Hematopoietic multipotent progenitor cell treated with erythropoietin and hydrocortisone succinate and interleukin-3 and kit ligand, for 4 days (in vitro differentiated cells): ENCODE results near the gene RBM39.
A peak's percentile ranks its signal among the peaks of the same experiment; 100 is the strongest.

Experiments
- DNase-seq: peaks from one replicate; pipeline ENCODE4 v3.0.0-alpha.2; 2015

RBM39 gene

DNA sequence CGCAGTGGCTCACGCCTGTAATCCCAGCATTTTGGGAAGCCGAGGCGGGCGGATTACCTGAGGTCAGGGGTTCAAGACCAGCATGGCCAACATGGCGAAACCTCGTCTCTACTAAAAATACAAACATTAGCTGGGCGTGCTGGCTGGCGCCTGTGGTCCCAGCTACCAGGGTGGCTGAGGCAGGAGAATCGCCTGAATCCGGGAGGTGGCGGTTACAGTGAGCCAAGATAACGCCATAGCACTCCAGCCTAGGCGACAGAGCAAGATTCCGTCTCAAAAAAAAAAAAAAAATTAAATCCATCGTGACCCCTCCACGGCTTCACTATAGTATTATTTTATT, 76.1 kb downstream of the RBM39 start:
- DNase-seq = no peak

DNA sequence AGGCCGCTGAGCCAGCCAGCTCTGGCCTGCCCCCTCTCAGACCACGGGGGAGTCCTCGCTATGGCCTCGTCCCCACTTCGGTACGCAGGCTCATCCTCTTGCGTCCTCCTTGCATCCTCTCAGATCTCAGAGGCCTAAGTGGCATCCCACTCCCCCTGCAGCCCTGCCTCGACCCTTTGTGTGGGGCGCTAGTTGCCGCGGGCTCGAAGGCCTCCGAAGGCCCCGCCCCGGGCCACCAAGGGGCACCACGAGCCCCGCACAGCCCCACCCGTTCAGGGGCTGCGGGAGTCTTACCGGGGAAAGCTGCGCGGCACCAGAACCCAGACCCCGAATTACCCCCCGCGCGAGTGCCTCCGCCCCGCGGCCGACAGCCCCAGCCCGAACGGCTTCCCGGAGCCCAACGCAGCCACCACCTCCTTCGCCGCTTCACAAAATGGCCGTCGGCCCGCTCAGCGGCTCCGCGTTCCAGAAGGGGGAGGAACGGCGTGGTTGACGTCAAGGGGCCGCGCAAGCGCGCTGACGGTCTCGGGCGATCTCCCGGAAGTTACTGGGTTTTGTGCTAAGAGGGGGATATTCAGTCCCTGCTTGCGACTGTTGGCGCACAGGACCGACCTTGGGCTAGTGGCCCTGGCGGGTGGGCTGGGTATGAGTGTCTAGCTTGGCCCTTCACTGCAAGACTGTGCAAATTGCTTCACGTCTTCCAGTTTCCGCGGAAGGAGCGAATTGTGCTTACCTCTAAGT, 77.4 kb downstream of the RBM39 start, which contains the start of the genes CPNE1 and RBM12:
Gene CPNE1 (minus strand): TSS at position 435 of the 741 bp plus-strand sequence. CDS start 31,977 bp downstream, outside the sequence.
Gene RBM12 (minus strand): TSS at position 435 of the 741 bp plus-strand sequence. CDS start 9,578 bp downstream, outside the sequence.
- peak; percentile 97 for DNase-seq

DNA sequence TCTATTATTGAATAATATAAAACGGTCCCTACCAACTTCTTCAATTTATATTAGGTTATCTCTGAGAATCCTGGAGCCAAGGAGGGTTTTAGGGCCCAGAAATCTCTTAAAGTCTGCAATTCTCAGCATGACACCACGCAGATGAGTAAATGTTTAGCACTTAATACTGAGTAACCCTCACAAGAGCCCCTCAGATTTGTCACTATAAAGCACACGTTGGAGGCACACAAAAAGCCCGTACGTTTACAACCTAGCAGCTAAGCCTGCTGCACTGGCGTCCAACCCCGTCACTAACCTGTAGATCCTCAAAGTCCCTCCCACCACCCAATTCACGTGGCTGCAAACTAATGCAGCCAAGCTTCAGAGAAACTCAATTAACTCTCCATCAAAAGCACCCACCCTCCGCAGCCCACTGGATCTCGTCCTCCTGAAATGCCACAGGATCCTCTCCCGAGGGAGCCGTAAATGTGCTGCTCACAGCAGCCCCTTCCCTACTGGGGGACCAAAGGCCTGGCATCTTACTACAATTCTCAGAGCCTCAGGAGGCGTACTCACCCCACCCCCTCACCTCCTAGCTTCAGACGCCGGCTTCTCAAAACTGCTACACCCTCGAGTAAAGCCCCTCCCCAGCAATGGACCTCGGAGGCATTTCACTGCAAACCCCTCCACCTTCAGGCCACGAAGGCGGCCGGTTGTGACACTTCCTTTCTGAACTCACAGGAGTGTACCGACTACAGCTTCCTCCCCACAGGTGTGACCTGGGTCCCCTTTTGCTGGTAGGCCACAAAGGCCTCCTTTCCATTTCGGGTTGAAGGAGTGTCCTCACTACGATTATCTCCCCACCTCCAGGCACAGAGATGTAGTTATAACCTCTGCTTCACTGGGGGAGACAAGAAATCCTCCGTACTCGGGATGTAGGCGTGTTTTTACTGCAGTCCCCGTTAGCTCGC, 78.3 kb downstream of the RBM39 start:
- DNase-seq = peak; percentile 67

DNA sequence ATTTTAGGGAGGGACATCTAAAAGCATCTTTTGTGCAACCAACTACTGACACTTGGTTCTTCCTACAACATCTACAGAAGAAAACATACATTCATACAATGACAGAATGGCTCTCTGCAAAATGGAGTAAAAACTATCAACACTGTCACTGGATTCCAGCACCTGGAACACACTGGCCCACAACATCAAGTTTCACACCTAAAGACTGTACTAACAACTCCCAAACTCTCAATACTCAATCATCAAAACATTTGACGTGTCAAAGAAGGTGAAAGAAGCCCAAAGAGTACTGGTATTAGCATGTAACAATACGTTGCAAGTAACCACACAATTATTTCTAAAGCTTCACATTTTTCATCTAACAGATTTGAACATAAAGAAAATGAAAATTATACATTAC, 79.5 kb downstream of the RBM39 start:
- no peak for DNase-seq

DNA sequence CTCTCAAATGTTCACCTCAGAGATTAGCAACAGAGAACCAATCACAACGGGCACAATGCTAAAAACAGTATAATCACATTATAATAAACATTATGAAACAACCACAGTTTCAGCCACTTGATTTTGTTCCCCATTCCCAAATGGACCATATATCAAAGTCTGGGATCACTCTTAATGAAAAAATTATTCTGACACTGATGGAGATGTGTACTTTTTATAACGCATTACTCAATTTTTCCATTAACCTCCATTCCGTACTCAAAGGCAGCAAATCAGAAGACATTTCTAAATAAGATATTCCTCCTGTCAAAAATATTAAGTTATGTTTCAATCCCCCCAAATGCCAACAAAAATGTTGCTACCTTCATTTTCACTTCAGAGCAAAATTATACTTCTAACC, 80.2 kb downstream of the RBM39 start:
- no peak for DNase-seq

DNA sequence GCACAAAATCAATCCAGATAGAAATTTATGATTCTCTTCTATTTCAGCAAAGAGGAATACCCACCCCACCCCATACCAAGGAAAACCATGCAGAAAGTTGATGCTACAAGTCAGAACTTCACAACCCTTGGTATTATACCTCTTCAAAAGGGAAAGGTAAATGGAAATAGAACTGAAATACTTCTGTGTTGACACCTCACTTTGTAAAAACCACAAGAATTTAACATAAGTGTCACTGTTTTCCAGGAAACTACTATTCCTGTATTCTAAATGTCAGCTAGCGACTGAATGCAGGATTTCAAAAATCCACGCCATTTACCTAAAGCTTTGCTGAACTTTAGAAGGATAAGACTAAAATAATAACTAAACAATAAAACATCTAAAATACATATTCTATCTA, 81.0 kb downstream of the RBM39 start:
- no peak for DNase-seq

DNA sequence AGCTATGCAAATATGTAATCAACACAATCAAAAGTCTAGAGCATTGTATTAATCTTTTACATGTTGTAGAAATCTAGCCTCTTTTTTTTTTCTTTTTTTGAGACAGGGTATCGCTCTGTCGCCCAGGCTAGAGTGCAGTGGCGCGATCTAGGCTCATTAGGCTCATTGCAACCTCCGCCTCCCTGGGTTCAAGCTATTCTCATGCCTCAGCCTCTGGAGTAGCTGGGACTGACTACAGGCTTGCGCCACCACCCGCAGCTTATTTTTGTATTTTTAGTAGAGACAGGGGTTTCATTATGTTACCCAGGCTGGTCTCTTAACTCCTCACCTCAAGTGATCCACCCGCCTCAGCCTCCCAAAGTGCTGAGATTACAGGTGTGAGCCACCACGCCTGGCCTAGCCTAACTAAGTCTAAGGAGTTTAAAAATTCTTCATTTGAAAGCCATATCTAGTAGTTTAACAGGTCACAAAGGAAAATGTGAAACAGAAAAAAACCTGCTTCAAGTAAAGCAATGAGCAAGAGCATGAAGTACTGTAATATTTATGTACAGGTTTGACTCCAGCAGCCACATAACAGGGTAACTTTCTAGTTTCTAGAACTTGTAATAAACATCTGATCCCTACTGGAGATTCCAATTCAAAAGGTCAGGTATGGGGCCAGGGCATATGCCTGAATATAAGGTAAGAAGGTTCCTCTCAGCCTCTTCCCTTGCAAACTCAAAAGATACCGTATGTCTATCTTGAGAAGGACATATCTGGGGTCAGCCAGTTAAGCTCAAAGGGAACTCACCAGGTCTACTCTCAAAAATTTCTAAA, 81.7 kb downstream of the RBM39 start:
- DNase-seq = no peak

DNA sequence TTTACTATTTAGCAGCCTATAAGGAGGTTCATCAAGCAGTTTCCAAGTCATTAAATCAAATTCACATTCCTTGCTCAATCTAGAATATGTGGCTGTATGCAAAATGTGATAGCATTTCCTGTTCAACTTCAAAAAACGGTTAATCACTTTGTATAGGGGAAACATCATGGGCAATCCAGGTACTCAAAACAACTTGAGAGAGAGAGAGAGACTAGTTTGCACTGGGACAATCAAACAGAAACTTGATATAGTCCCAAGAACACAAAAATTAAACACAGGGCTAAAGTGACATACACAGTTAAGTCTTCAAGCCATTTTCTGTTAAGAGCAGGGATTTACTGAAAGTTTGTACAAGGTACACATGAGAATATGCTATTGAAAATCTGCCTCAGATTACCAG, 84.8 kb downstream of the RBM39 start:
- no peak for DNase-seq

DNA sequence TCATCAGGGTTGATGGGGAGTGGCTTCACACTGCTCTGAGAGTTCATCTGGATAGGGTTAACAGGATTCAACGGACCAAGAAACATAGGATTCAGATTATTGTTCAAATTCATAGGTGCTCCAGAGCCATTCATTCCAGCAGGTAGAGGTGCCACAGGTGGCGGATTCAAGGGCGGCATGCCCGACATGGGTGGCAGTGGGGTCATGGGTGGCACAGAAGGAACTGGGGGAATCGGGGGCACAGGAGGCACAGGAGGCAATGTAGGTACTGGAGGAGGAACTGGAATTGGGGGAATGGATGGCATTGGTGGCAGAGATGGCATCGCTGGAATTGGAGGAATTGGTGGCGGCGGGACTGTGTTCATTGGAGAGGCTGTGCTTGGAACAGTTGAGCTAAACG, 87.6 kb downstream of the RBM39 start:
- no peak for DNase-seq

DNA sequence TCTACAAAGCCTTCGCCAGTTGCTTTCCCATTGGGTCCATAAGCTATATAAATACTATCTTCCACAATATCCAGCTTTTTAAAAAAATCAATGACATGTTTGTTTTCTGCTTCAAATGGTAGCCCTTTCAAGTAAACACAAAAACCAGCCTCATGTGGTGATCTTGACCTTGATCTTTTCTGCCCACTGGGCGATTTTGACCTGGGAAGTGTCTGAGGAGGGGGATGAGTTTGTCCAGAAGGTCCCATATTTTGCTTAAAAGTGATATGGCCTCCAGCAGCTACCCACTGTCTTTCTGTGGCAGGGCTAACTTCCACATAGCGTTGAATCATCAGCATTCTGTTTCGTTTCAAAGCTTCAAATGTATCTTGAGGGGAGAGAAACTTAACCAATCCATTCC, 88.2 kb downstream of the RBM39 start:
- DNase-seq = no peak
